ENCODE results near the gene HNRNPA2B1. TPM values are rescaled to one million over a fixed set of nuclear protein-coding genes. Genes with fewer than 3 reads are reported as not detected.

The HNRNPA2B1 gene
- total and polyA plus RNA-seq, 2 of the 8 experiments (the other 6 are each of a cell fraction or from before 2014, with no cell fraction given), result 276 to 1,255 TPM

DNA sequence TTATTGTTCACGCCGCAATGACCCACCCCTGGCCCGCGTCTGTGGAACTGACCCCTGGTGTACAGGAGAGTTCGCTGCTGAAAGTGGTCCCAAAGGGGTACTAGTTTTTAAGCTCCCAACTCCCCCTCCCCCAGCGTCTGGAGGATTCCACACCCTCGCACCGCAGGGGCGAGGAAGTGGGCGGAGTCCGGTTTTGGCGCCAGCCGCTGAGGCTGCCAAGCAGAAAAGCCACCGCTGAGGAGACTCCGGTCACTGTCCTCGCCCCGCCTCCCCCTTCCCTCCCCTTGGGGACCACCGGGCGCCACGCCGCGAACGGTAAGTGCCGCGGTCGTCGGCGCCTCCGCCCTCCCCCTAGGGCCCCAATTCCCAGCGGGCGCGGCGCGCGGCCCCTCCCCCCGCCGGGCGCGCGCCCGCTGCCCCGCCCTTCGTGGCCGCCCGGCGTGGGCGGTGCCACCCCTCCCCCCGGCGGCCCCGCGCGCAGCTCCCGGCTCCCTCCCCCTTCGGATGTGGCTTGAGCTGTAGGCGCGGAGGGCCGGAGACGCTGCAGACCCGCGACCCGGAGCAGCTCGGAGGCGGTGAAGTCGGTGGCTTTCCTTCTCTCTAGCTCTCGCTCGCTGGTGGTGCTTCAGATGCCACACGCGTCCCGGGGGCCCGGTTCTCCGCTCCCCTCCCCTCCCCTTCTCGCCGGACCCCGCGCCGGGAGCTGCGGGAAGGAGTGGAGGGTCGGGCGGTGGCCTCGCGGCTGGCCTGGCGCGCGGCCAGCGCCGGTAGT, 887 bp upstream of the HNRNPA2B1 start, which contains the start of gene CBX3 (continued):
- TF ChIP-seq, protein P1, sequence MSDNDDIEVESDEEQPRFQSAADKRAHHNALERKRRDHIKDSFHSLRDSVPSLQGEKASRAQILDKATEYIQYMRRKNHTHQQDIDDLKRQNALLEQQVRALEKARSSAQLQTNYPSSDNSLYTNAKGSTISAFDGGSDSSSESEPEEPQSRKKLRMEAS (IDR thresholded peaks at IDR 0.05), result peak; percentile 59; the same call in 1 of the 2 replicates
- peak; percentile 77; the same call in 1 of the 2 replicates for TF ChIP-seq RBBP5 (IDR thresholded peaks at IDR 0.05; ENCODE audit: borderline replicate concordance, low read depth, low read length)
- 0 out of 2 replicates have a peak, but pooled peaks have one; percentile 11 for TF ChIP-seq BACH1 (IDR thresholded peaks at IDR 0.05; ENCODE audit: low read length)
- peak; percentile 85 for TF ChIP-seq TBP (IDR thresholded peaks at IDR 0.05; ENCODE audit: low read depth, low read length)
- TF ChIP-seq, protein P2, sequence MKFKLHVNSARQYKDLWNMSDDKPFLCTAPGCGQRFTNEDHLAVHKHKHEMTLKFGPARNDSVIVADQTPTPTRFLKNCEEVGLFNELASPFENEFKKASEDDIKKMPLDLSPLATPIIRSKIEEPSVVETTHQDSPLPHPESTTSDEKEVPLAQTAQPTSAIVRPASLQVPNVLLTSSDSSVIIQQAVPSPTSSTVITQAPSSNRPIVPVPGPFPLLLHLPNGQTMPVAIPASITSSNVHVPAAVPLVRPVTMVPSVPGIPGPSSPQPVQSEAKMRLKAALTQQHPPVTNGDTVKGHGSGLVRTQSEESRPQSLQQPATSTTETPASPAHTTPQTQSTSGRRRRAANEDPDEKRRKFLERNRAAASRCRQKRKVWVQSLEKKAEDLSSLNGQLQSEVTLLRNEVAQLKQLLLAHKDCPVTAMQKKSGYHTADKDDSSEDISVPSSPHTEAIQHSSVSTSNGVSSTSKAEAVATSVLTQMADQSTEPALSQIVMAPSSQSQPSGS (IDR thresholded peaks at IDR 0.05; ENCODE audit: low read length), result 0 out of 2 replicates have a peak, but pooled peaks have one; percentile 21
- TF ChIP-seq POLR2A (IDR thresholded peaks at IDR 0.05; ENCODE audit: control extremely low read depth in 1 of 2, low read depth in 2 of 2, low read length in 2 of 2), result peak; percentile 73 to 78; a peak in 2 of 3 replicates
- peak; percentile 74; the same call in 1 of the 2 replicates for TF ChIP-seq POLR2AphosphoS5 (IDR thresholded peaks at IDR 0.05; ENCODE audit: low read depth, low read length)
- TF ChIP-seq, protein P3, sequence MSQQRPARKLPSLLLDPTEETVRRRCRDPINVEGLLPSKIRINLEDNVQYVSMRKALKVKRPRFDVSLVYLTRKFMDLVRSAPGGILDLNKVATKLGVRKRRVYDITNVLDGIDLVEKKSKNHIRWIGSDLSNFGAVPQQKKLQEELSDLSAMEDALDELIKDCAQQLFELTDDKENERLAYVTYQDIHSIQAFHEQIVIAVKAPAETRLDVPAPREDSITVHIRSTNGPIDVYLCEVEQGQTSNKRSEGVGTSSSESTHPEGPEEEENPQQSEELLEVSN (IDR thresholded peaks at IDR 0.05), result peak; percentile 56; the same call in 1 of the 2 replicates
- TF ChIP-seq FOSL1 (IDR thresholded peaks at IDR 0.05; ENCODE audit: insufficient read depth, low read depth, low read length), result no peak
- peak; percentile 6 for TF ChIP-seq CHD2 (IDR thresholded peaks at IDR 0.05; ENCODE audit: low read length)
- TF ChIP-seq EP300 (IDR thresholded peaks at IDR 0.05; ENCODE audit: borderline replicate concordance in 1 of 2, low read depth in 2 of 2, low read length in 2 of 2), result peak in 1 of 2 experiments; percentile 13; a peak in 1 of 3 replicates
- no peak for TF ChIP-seq CBX8 (IDR thresholded peaks at IDR 0.05; ENCODE audit: borderline replicate concordance, low read depth, low read length)

Measured in H1 (cell line).